IMR-90 (cell line): ENCODE results near the gene NR6A1. TPM values are rescaled to one million over a fixed set of nuclear protein-coding genes. Genes with fewer than 3 reads are reported as not detected.

Experiments used
- ATAC-seq: fragments of 200-7000 bp; cut with Tn5 transposase; 2 replicates; pipeline ENCODE4 v1.9.1; 2020; ENCODE audit warnings: low read depth, mild to moderate bottlenecking, moderate library complexity
- BruUV-seq: library from RNA; stranded (reverse); fragments of 400-500 nt; replicated peaks from 2 replicates; lab custom pipeline; 2021; lab: Mats Ljungman, UMichigan
- CTCF ChIA-PET: fragments of 300-600 bp; formaldehyde crosslinking; extraction: SDS; loops from one replicate; lab custom pipeline; 2021; ENCODE audit warnings: antibody characterized with exemption; lab: Yijun Ruan, JAX
- POLR2A ChIA-PET: fragments of 300-600 bp; sonication (Branson Sonifier 250); formaldehyde crosslinking; loops from one replicate; lab custom pipeline; 2022; ENCODE audit warnings: antibody characterized with exemption; ENCODE audit not compliant: unreplicated experiment; lab: Charles Lee
- DNase-seq: peaks from one replicate; pipeline ENCODE4 v3.0.0; 2013
- H2AFZ ChIP-seq: replicated peaks from 2 replicates; pipeline ENCODE3; 2013; ENCODE audit warnings: low read length, mild to moderate bottlenecking; ENCODE audit not compliant: poor library complexity
- H2AK5ac ChIP-seq: 2 replicates; pipeline ENCODE4 v1.6.1; 2013; ENCODE audit warnings: low read depth, low read length, inconsistent platforms
- H2AK9ac ChIP-seq: replicated peaks from 2 replicates; pipeline ENCODE3; 2013; ENCODE audit warnings: mild to moderate bottlenecking, low read depth, low read length, moderate library complexity; ENCODE audit not compliant: poor library complexity
- H2BK120ac ChIP-seq: 2 replicates; pipeline ENCODE4 v1.6.1; 2013; ENCODE audit warnings: low read depth, low read length, inconsistent platforms
- H2BK15ac ChIP-seq: 3 replicates; pipeline ENCODE4 v1.6.1; 2013; ENCODE audit warnings: low read depth, low read length, inconsistent platforms
- H2BK20ac ChIP-seq: 2 replicates; pipeline ENCODE4 v1.6.1; 2013; ENCODE audit warnings: low read depth, mild to moderate bottlenecking, inconsistent platforms, low read length, moderate library complexity
- H2BK5ac ChIP-seq: 2 replicates; pipeline ENCODE4 v1.6.1; 2013; ENCODE audit warnings: mild to moderate bottlenecking, low read depth, low read length, inconsistent platforms; ENCODE audit not compliant: poor library complexity, severe bottlenecking
- H3K14ac ChIP-seq: replicated peaks from 2 replicates; pipeline ENCODE4 v1.6.1; 2013; ENCODE audit warnings: low read depth, low read length, inconsistent platforms
- H3K18ac ChIP-seq: 2 replicates; pipeline ENCODE4 v1.6.1; 2013; ENCODE audit warnings: low read depth, low read length, control low read depth
- H3K23ac ChIP-seq: 2 replicates; pipeline ENCODE4 v1.6.1; 2013; ENCODE audit warnings: low read depth, low read length, inconsistent platforms
- H3K27ac ChIP-seq: 2 replicates; pipeline ENCODE4 v1.5.1; 2013; ENCODE audit warnings: mild to moderate bottlenecking, control low read depth, low read length; ENCODE audit not compliant: insufficient read depth
- H3K27me3 ChIP-seq: 2 replicates; pipeline ENCODE4 v1.6.1; 2013; ENCODE audit warnings: low read length; ENCODE audit not compliant: control insufficient read depth, insufficient read depth
- H3K36me3 ChIP-seq: 2 replicates; pipeline ENCODE4 v1.6.1; 2013; ENCODE audit warnings: low read length, mixed read lengths; ENCODE audit not compliant: control insufficient read depth, insufficient read depth
- H3K4ac ChIP-seq: 2 replicates; pipeline ENCODE4 v1.6.1; 2013; ENCODE audit warnings: low read depth, low read length, inconsistent platforms
- H3K4me1 ChIP-seq: 2 replicates; pipeline ENCODE4 v1.6.1; 2013; ENCODE audit warnings: low read length, mixed read lengths; ENCODE audit not compliant: control insufficient read depth, insufficient read depth
- H3K4me2 ChIP-seq: 2 replicates; pipeline ENCODE4 v1.6.1; 2013; ENCODE audit warnings: low read depth, mild to moderate bottlenecking, control low read depth, low read length, moderate library complexity
- H3K4me3 ChIP-seq: 2 replicates; pipeline ENCODE4 v1.5.1; 2013; ENCODE audit warnings: low read depth, mild to moderate bottlenecking, control low read depth, low read length, moderate library complexity; ENCODE audit not compliant: insufficient read depth
- H3K56ac ChIP-seq: 2 replicates; pipeline ENCODE4 v1.6.1; 2013; ENCODE audit warnings: low read length, inconsistent platforms; ENCODE audit not compliant: insufficient read depth; ENCODE audit errors: extremely low read depth
- H3K79me1 ChIP-seq, 2 experiments: 2 replicates each; pipeline ENCODE4 v1.6.1; 2013; ENCODE audit warnings: low read length in 2 of 2, inconsistent platforms in 1 of 2, low read depth in 1 of 2
- H3K9ac ChIP-seq: 2 replicates; pipeline ENCODE4 v1.6.1; 2013; ENCODE audit warnings: low read depth, low read length, control low read depth
- H3K9me1 ChIP-seq: 2 replicates; pipeline ENCODE4 v1.6.1; 2013; ENCODE audit warnings: low read length, inconsistent platforms; ENCODE audit not compliant: insufficient read depth
- H3K9me3 ChIP-seq: 2 replicates; pipeline ENCODE4 v1.6.1; 2013; ENCODE audit warnings: low read length; ENCODE audit not compliant: control insufficient read depth, insufficient read depth
- H4K20me1 ChIP-seq: 2 replicates; pipeline ENCODE4 v1.6.1; 2013; ENCODE audit warnings: low read length, inconsistent platforms; ENCODE audit not compliant: insufficient read depth
- H4K5ac ChIP-seq: 2 replicates; pipeline ENCODE4 v1.6.1; 2013; ENCODE audit warnings: mild to moderate bottlenecking, low read depth, low read length, control low read depth
- H4K8ac ChIP-seq, 2 experiments: 2 replicates each; pipeline ENCODE4 v1.6.1; 2013; ENCODE audit warnings: low read depth in 2 of 2, low read length in 2 of 2, control low read depth in 1 of 2, inconsistent platforms in 1 of 2
- H4K91ac ChIP-seq: 2 replicates; pipeline ENCODE4 v1.6.1; 2013; ENCODE audit warnings: low read depth, low read length, inconsistent platforms; ENCODE audit not compliant: insufficient read depth
- CEBPB ChIP-seq: IDR thresholded peaks from 2 replicates; pipeline ENCODE4 v1.6.1; 2012; ENCODE audit warnings: low read depth, low read length, improper control_type of control experiment
- CTCF ChIP-seq: conservative IDR thresholded peaks from 2 replicates; pipeline ENCODE4 v1.5.1; 2012; ENCODE audit warnings: mild to moderate bottlenecking, low read depth, low read length, improper control_type of control experiment
- MAFK ChIP-seq: IDR thresholded peaks from 2 replicates; pipeline ENCODE4 v1.6.1; 2012; ENCODE audit warnings: low read depth, low read length, improper control_type of control experiment
- MXI1 ChIP-seq: IDR thresholded peaks from 2 replicates; pipeline ENCODE4 v1.6.1; 2012; ENCODE audit warnings: low read depth, mild to moderate bottlenecking, low read length, moderate library complexity, borderline replicate concordance
- NFE2L2 ChIP-seq: fragments of 150-350 bp; IDR thresholded peaks from 2 replicates; pipeline ENCODE4 v1.6.1; 2016; ENCODE audit warnings: low read depth, mild to moderate bottlenecking, low read length
- POLR2A ChIP-seq: IDR thresholded peaks from 2 replicates; pipeline ENCODE4 v1.6.1; 2012; ENCODE audit warnings: mild to moderate bottlenecking, low read depth, low read length
- RAD21 ChIP-seq: IDR thresholded peaks from 2 replicates; pipeline ENCODE4 v1.6.1; 2012; ENCODE audit warnings: low read length, improper control_type of control experiment
- SMC3 ChIP-seq: fragments of 150-350 bp; IDR thresholded peaks from 2 replicates; pipeline ENCODE4 v1.6.1; 2016; ENCODE audit warnings: low read depth, mild to moderate bottlenecking, antibody characterized with exemption, low read length, moderate library complexity
- WGBS, 2 experiments: methylation state at CpG; one replicate each; pipeline versions ENCODE4 v1.1.5 to v1.1.7; 2013; ENCODE audit warnings: missing lambda C conversion rate in 2 of 2; ENCODE audit not compliant: insufficient read length in 1 of 2; ENCODE audit errors: extremely low coverage in 2 of 2; 5-methylcytosine and 5-hydroxymethylcytosine counted together
- dilution Hi-C: fragments of 300-500 bp; cut with HindIII; formaldehyde crosslinking; loops from one replicate; pipeline ENCODE4 v1.14.3; 2018; ENCODE audit warnings: low sequenced_read_pairs; ENCODE audit not compliant: unreplicated experiment
- in situ Hi-C: fragments of 300-500 bp; cut with MboI; formaldehyde crosslinking; loops from 3 replicates; pipeline ENCODE4 v1.14.3; 2019; ENCODE audit warnings: low sequenced_read_pairs, inconsistent platforms, mixed read lengths
- intact Hi-C: fragments of 100-400 bp; cut with micrococcal nuclease; formaldehyde crosslinking; loops from 2 replicates; pipeline ENCODE4 v1.10.0; 2022
- polyA plus RNA-seq, 3 experiments: library from polyadenylated mRNA; depleted of rRNA; stranded (reverse); fragments of >200 nt; gene quantifications; 2 replicates each; pipeline ENCODE4 v1.2.3, GENCODE V29; 2012; ENCODE audit warnings: low replicate concordance in 1 of 3
- total RNA-seq: library from RNA; depleted of rRNA; stranded (reverse); fragments of >200 nt; gene quantifications from 2 replicates; pipeline ENCODE4 v1.2.3, GENCODE V29; 2012

The NR6A1 gene
- total and polyA plus RNA-seq, 2 of the 4 experiments (the other 2 are of a cell fraction), result 0.14 to 0.36 TPM

- peak; percentile 63 for ATAC-seq
- in situ Hi-C loops, result loop anchor here (10.0 kb wide), 1 partner anchor 339 kb away; the partner anchor contains the start of gene PSMB7
Observed at GRCh38 chr9:124754289-124754688, 16.8 kb downstream of the NR6A1 start.

More at GRCh38 chr9:124754289-124754688, 16.8 kb downstream of the NR6A1 start:
- Histone ChIP-seq H3K18ac (no peak overlapping the region), H2BK20ac (no peak overlapping the region), H3K23ac (no peak overlapping the region), H3K4me2 (no peak overlapping the region), H4K8ac (no peak overlapping the region), H3K56ac (no peak overlapping the region), H3K27ac (no peak overlapping the region), H2BK120ac (no peak overlapping the region), H2BK5ac (no peak overlapping the region), H3K4ac (no peak overlapping the region), H3K9me3 (no peaks in the 10 kb centered on the region), H2AK5ac (no peak overlapping the region), H3K4me3 (no peak overlapping the region), H3K36me3 (no peaks in the 10 kb centered on the region), H3K79me1 (no peaks in the 10 kb centered on the region), H4K5ac (no peak overlapping the region), H2AK9ac (no peak overlapping the region), H2BK15ac (no peak overlapping the region), H2AFZ (no peak overlapping the region), H3K4me1 (peaks cover 11% of the 10 kb centered on the region), H3K9ac (no peak overlapping the region), H3K27me3 (peaks cover 28% of the 10 kb centered on the region), H3K14ac (no peak overlapping the region), H4K20me1 (peaks cover 4% of the 10 kb centered on the region; the same call in 1 of the 2 replicates), H3K9me1 (no peaks in the 10 kb centered on the region; the same call in 1 of the 2 replicates), H4K91ac (no peak overlapping the region)
- dilution Hi-C loops (no loop called here), intact Hi-C loops (loop anchor here (1.0 to 5.0 kb wide), 4 partner anchors 42 to 337 kb away; partner anchors contain the start of gene PSMB7)
- no TSS peak for BruUV-seq
- POLR2A ChIA-PET, result no interaction called here
- TF ChIP-seq RAD21 (peak; percentile 64), MAFK (no peak), CEBPB (no peak), POLR2A (no peak), SMC3 (peak; percentile 67), CTCF (peak; percentile 64), NFE2L2 (no peak), MXI1 (no peak)
- CTCF ChIA-PET, result interaction anchor here (1.5 to 4.4 kb wide), 2 partner anchors 42 to 137 kb away, joined by 8 to 17 read pairs; no protein-coding TSS in a partner anchor
- peak; percentile 55 for DNase-seq
- 47% methylated on average over 2 of the region's 4 CpGs; no CpG with 5 or more reads in 1 of the 2 experiments for WGBS, 2 experiments
